ENCODE data around the gene OR51B5.
"Not testable (repeated sequence)": the region's sequence is repeated elsewhere in the genome, so short reads cannot be mapped to it uniquely, and the experiment has no call there.

The OR51B5 gene

GRCh38 chr11:5343474-5344335, at the start of gene OR51B5:
Gene OR51B5, minus strand, starts transcription at chr11:5343524. Its CDS starts 0 bp downstream, at chr11:5343524.
- no peak for DNase-seq

- no peak for DNase-seq
These were observed 46.9 kb upstream of the OR51B5 start for GRCh38 chr11:5390210-5390609.

- DNase-seq: no peak
These were observed 41.0 kb upstream of the OR51B5 start for GRCh38 chr11:5384335-5384734.

GRCh38 chr11:5383576-5383975, 40.3 kb upstream of the OR51B5 start, which contains the start of gene OR51M1:
Gene OR51M1, plus strand, starts transcription at chr11:5383812. Its CDS starts 5,587 bp downstream, at chr11:5389399.
- no peak for DNase-seq

- DNase-seq: no peak
These were observed 37.5 kb upstream of the OR51B5 start for GRCh38 chr11:5380740-5381342.

GRCh38 chr11:5369789-5370188, 26.5 kb upstream of the OR51B5 start:
- no peak for DNase-seq

- DNase-seq: no peak
These were observed 25.2 kb upstream of the OR51B5 start for GRCh38 chr11:5368502-5369043.

GRCh38 chr11:5367448-5368074, 24.2 kb upstream of the OR51B5 start:
- no peak for DNase-seq

GRCh38 chr11:5366856-5367255, 23.5 kb upstream of the OR51B5 start:
- no peak for DNase-seq

GRCh38 chr11:5366365-5366764, 23.0 kb upstream of the OR51B5 start:
- DNase-seq: not testable (repeated sequence)

- no peak for DNase-seq
These were observed 20.9 kb upstream of the OR51B5 start for GRCh38 chr11:5364214-5364613.

GRCh38 chr11:5363679-5364078, 20.4 kb upstream of the OR51B5 start:
- no peak for DNase-seq

- no peak for DNase-seq
These were observed 18.8 kb upstream of the OR51B5 start for GRCh38 chr11:5362017-5362625.

- not testable (repeated sequence) for DNase-seq
These were observed 12.7 kb upstream of the OR51B5 start for GRCh38 chr11:5356031-5356430.

GRCh38 chr11:5351208-5351607, 7.9 kb upstream of the OR51B5 start, which contains the start of gene OR51B6:
Gene OR51B6, plus strand, starts transcription at chr11:5351508. Its CDS starts 0 bp downstream, at chr11:5351508.
- no peak for DNase-seq

- DNase-seq: no peak
These were observed 6.2 kb upstream of the OR51B5 start for GRCh38 chr11:5349550-5349949.

GRCh38 chr11:5348551-5349194, 5.3 kb upstream of the OR51B5 start:
- no peak for DNase-seq

- DNase-seq: no peak
These were observed 2.5 kb upstream of the OR51B5 start for GRCh38 chr11:5345831-5346230.

GRCh38 chr11:5339771-5340322, 3.5 kb downstream of the OR51B5 start:
- DNase-seq: no peak

- not testable (repeated sequence) for DNase-seq
These were observed 6.1 kb downstream of the OR51B5 start for GRCh38 chr11:5337253-5337652.

- DNase-seq: no peak
These were observed 7.0 kb downstream of the OR51B5 start for GRCh38 chr11:5336331-5336730.

- no peak for DNase-seq
These were observed 8.2 kb downstream of the OR51B5 start for GRCh38 chr11:5335170-5335569.

Data from activated effector memory CD4-positive, alpha-beta T cell treated with anti-CD3 and anti-CD28 coated beads, Interleukin-2, amount 50 U/mL, for 16 hours (primary cell).